ENCODE data around the gene TEX2.

DNA sequence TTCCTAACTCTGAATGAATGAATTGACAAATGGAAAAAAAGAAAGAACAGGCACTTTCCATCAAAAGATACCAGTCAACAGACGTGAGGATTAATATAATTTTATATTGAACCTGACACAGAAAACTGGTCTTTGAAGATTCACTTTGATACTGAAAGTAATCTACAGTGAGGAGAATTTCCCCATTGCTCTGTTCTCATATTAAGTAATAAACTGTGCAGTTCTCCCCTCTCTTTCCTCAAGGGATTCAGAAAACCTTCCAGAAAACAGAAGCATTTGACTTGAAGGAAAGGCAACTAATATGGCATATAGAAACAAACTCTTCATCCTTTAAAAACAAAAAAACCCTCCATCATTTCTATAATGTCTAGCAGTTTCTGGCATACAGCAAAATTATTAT is 2.2 kb downstream of the TEX2 start:
- TF ChIP-seq, protein P1, sequence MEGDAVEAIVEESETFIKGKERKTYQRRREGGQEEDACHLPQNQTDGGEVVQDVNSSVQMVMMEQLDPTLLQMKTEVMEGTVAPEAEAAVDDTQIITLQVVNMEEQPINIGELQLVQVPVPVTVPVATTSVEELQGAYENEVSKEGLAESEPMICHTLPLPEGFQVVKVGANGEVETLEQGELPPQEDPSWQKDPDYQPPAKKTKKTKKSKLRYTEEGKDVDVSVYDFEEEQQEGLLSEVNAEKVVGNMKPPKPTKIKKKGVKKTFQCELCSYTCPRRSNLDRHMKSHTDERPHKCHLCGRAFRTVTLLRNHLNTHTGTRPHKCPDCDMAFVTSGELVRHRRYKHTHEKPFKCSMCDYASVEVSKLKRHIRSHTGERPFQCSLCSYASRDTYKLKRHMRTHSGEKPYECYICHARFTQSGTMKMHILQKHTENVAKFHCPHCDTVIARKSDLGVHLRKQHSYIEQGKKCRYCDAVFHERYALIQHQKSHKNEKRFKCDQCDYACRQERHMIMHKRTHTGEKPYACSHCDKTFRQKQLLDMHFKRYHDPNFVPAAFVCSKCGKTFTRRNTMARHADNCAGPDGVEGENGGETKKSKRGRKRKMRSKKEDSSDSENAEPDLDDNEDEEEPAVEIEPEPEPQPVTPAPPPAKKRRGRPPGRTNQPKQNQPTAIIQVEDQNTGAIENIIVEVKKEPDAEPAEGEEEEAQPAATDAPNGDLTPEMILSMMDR (conservative IDR thresholded peaks at IDR 0.05): no peak
- TF ChIP-seq EZH2 (IDR thresholded peaks at IDR 0.05; ENCODE audit: low read depth): no peak

Measured in PC-9 (cell line).